Transverse colon (tissue), 4 donors: ENCODE results near the gene DES. TPM values are rescaled to one million over a fixed set of nuclear protein-coding genes. Genes with fewer than 3 reads are reported as not detected.

Experiments
- DNase-seq: peaks from one replicate; pipeline ENCODE4 v3.0.0-alpha.2; 2019
- H3K27ac ChIP-seq, 4 donors: fragments of 200-600 bp; sonication (generic); 2 replicates each; pipeline ENCODE4 v1.5.1; 2016 to 2018; ENCODE audit warnings: inconsistent platforms in 4 of 4
- H3K27me3 ChIP-seq: fragments of 200-600 bp; sonication (generic); 2 replicates; pipeline ENCODE4 v1.5.1; 2017; ENCODE audit warnings: inconsistent platforms
- H3K36me3 ChIP-seq, 4 donors: fragments of 200-600 bp; sonication (generic); 2 replicates each; pipeline ENCODE4 v1.5.1; 2017 to 2019; ENCODE audit warnings: inconsistent platforms in 4 of 4
- H3K4me1 ChIP-seq, 4 donors: fragments of 200-600 bp; sonication (generic); 2 replicates each; pipeline ENCODE4 v1.5.1; 2017 to 2020; ENCODE audit warnings: inconsistent platforms in 4 of 4
- H3K4me3 ChIP-seq, 4 donors: fragments of 200-600 bp; sonication (generic); 1 replicate in 1 of 4; 2 replicates in 3 of 4; pipeline versions ENCODE4 v1.5.1 to v1.6.1; 2017 to 2019; ENCODE audit warnings: inconsistent platforms in 4 of 4
- H3K9me3 ChIP-seq, 2 donors: fragments of 200-600 bp; sonication (generic); 2 replicates each; pipeline ENCODE4 v1.5.1; 2017 to 2019; ENCODE audit warnings: inconsistent platforms in 2 of 2
- EP300 ChIP-seq: sonication (generic); formaldehyde crosslinking; IDR thresholded peaks from one replicate; pipeline ENCODE4 v1.6.1; 2017; ENCODE audit warnings: antibody characterized with exemption, low read depth
- POLR2A ChIP-seq: fragments of 450-650 bp; IDR thresholded peaks from one replicate; pipeline ENCODE4 v1.6.1; 2016; ENCODE audit warnings: antibody characterized with exemption, mild to moderate bottlenecking, moderate library complexity
- POLR2AphosphoS5 ChIP-seq, 3 donors: sonication (generic); formaldehyde crosslinking; IDR thresholded peaks; one replicate each; pipeline ENCODE4 v1.6.1; 2016; ENCODE audit warnings: antibody characterized with exemption in 3 of 3
- whole genome bisulfite sequencing, 2 donors: methylation state at CpG; one replicate each; pipeline ENCODE4 v1.1.5; 2018; ENCODE audit warnings: low coverage in 1 of 2; 5-methylcytosine and 5-hydroxymethylcytosine counted together
- in situ Hi-C, 4 donors: fragments of 200-750 bp; cut with MboI; loops; one replicate each; pipeline versions ENCODE4 v1.15.0 to v1.15.1; 2017; ENCODE audit warnings: low sequenced_read_pairs in 3 of 4, low pct_ligation_motif_present in 1 of 4, low pct_unique_long_range_greater_than_20kb in 1 of 4
- intact Hi-C: fragments of 100-400 bp; cut with DNase I; formaldehyde crosslinking; loops from one replicate; pipeline ENCODE4 v1.15.1; 2023; ENCODE audit warnings: low total_unique reads
- total RNA-seq, 4 donors: library from RNA; depleted of rRNA; stranded (reverse); fragments of >200 nt; gene quantifications; one replicate each; pipeline ENCODE4 v1.1.0, GENCODE V29; 2016
- TF ChIP-seq, protein P1 (sequence below), 5 experiments: fragments of 200-600 bp in 3 of 5; fragments of 450-650 bp in 2 of 5; sonication (generic) in 3 of 5; IDR thresholded peaks; 1 replicate in 2 of 5; 2 replicates in 3 of 5; pipeline ENCODE4 v1.5.1; 2016 to 2017; ENCODE audit warnings: antibody characterized with exemption in 5 of 5, inconsistent platforms in 3 of 5, mild to moderate bottlenecking in 2 of 5, moderate library complexity in 1 of 5

The DES gene
- total RNA-seq, 4 donors from 2014 or later, result 1,000 to 12,373 (median 1,519) TPM

- Histone ChIP-seq H3K9me3 (no peaks in the 10 kb centered on the region), H3K27ac (peak overlapping the region; percentile 59 to 96 (median 89)), H3K4me1 (peaks cover 6 to 9% (median 7%) of the 10 kb centered on the region in 4 donors), H3K4me3 (peak overlapping the region in 3 of 4 donors; percentile 9 to 46 (median 23)), H3K27me3 (peaks cover 14% of the 10 kb centered on the region), H3K36me3 (no peaks in the 10 kb centered on the region)
- TF ChIP-seq EP300, result no peak
- TF ChIP-seq POLR2AphosphoS5 (IDR thresholded peaks at IDR 0.05), result peak in 1 of 3 donors; percentile 19
- WGBS, 2 donors, result 67 to 78% methylated on average over 1 to 8 of the region's 8 CpGs
- DNase-seq, result no peak
- intact Hi-C loops, result no loop called here
- in situ Hi-C loops, result no loop called here
Measured at GRCh38 chr2:219422952-219423534, 4.9 kb downstream of the DES start.

DNA sequence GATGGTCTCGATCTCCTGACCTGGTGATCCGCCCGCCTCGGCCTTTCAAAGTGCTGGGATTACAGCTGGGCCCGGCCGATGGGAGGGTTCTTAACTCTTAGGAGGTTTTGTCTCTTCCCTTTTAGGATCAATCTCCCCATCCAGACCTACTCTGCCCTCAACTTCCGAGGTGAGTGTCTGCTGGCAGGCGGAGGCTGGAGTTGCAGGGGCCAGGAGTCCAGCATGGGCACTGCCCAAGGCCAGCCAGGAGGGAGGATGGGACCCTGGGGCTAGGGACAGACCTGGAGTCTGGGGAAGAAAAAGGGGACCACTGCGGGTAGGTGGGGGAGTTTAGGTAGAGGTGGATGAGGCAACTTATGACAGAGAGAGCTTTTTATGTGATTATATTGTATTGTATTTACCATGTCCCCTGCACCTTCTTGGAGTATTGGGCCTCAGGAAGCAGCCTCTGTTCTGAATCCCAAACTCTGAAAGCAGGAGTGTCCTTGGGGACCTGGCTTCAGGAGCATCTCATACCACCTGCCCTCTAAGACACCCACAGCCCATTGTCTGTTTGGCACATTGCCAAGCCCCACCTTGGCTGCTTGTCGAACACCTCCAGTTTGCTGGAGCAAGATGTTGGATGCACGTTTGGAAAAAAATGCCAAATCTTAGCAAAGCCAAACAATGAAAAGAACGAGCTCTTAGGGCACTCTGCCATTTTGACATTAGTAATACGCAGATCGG is 5.6 kb downstream of the DES start:
- Histone ChIP-seq H3K27ac (peak overlapping the region; percentile 59 to 96 (median 89)), H3K4me3 (peak overlapping the region in 3 of 4 donors; percentile 9 to 46 (median 23))
- no peak for DNase-seq

GRCh38 chr2:219425238-219426067 is 7.3 kb downstream of the DES start:
- no peaks in the 10 kb centered on the region for H3K27me3 ChIP-seq
- no peaks in the 10 kb centered on the region for H3K36me3 ChIP-seq
- TF ChIP-seq EP300 (no peak), POLR2AphosphoS5 (IDR thresholded peaks at IDR 0.05) (peak in 2 of 3 donors; percentile 18 to 23)
- intact Hi-C loops, result no loop called here
- H3K27ac ChIP-seq, result peak overlapping the region in 3 of 4 donors; percentile 89 to 96 (median 89)
- H3K9me3 ChIP-seq, result no peaks in the 10 kb centered on the region
- peaks cover 0 to under 1% (median 0%) of the 10 kb centered on the region in 4 donors for H3K4me1 ChIP-seq
- H3K4me3 ChIP-seq, result no peak overlapping the region
- WGBS, 2 donors, result 66% methylated on average over 8 of the region's 8 CpGs; no CpG with 5 or more reads in 1 of the 2 donors
- in situ Hi-C loops, result no loop called here
- DNase-seq, result no peak

More for the DNA sequence above, 5.6 kb downstream of the DES start:
- H3K4me1 ChIP-seq, result peaks cover 0 to 1% (median under 1%) of the 10 kb centered on the region in 4 donors
- intact Hi-C loops (no loop called here), in situ Hi-C loops (no loop called here)
- H3K36me3 ChIP-seq, result no peaks in the 10 kb centered on the region
- H3K27me3 ChIP-seq, result peaks cover 6% of the 10 kb centered on the region
- H3K9me3 ChIP-seq, result no peaks in the 10 kb centered on the region
- TF ChIP-seq POLR2AphosphoS5 (IDR thresholded peaks at IDR 0.05), result peak in 2 of 3 donors; percentile 4 to 62
- TF ChIP-seq, protein P1, sequence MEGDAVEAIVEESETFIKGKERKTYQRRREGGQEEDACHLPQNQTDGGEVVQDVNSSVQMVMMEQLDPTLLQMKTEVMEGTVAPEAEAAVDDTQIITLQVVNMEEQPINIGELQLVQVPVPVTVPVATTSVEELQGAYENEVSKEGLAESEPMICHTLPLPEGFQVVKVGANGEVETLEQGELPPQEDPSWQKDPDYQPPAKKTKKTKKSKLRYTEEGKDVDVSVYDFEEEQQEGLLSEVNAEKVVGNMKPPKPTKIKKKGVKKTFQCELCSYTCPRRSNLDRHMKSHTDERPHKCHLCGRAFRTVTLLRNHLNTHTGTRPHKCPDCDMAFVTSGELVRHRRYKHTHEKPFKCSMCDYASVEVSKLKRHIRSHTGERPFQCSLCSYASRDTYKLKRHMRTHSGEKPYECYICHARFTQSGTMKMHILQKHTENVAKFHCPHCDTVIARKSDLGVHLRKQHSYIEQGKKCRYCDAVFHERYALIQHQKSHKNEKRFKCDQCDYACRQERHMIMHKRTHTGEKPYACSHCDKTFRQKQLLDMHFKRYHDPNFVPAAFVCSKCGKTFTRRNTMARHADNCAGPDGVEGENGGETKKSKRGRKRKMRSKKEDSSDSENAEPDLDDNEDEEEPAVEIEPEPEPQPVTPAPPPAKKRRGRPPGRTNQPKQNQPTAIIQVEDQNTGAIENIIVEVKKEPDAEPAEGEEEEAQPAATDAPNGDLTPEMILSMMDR (IDR thresholded peaks at IDR 0.05), result no peak
- 70% methylated on average over 14 of the region's 14 CpGs; no CpG with 5 or more reads in 1 of the 2 donors for WGBS, 2 donors

DNA sequence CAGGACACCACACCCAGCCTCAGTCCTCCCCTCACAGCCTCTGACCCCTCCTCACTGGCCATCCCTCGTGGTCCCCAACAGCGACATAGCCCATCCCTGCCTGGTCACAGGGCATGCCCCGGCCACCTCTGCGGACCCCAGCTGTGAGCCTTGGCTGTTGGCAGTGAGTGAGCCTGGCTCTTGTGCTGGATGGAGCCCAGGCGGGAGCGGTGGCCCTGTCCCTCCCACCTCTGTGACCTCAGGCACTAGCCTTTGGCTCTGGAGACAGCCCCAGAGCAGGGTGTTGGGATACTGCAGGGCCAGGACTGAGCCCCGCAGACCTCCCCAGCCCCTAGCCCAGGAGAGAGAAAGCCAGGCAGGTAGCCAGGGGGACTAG is 7.9 kb downstream of the DES start:
- no peaks in the 10 kb centered on the region for H3K9me3 ChIP-seq
- no peak overlapping the region for H3K4me3 ChIP-seq
- peaks cover 0 to 2% (median 0%) of the 10 kb centered on the region in 4 donors for H3K4me1 ChIP-seq
- no peaks in the 10 kb centered on the region for H3K36me3 ChIP-seq
- H3K27ac ChIP-seq, result peak overlapping the region in 3 of 4 donors; percentile 89 to 96 (median 89)
- TF ChIP-seq POLR2A (no peak), POLR2AphosphoS5 (IDR thresholded peaks at IDR 0.05) (peak; percentile 14 to 73 (median 47))
- 71% methylated on average over 7 of the region's 7 CpGs; no CpG with 5 or more reads in 1 of the 2 donors for WGBS, 2 donors
- in situ Hi-C loops, result no loop called here
- DNase-seq, result no peak
- no peaks in the 10 kb centered on the region for H3K27me3 ChIP-seq
- intact Hi-C loops, result no loop called here

- no peaks in the 10 kb centered on the region for H3K36me3 ChIP-seq
- H3K4me1 ChIP-seq, result peaks cover 0 to 2% (median 0%) of the 10 kb centered on the region in 4 donors
- H3K4me3 ChIP-seq, result no peak overlapping the region
- peak; percentile 7 for DNase-seq
- no peaks in the 10 kb centered on the region for H3K9me3 ChIP-seq
- no peaks in the 10 kb centered on the region for H3K27me3 ChIP-seq
- TF ChIP-seq EP300, result no peak
- TF ChIP-seq POLR2A, result no peak
- TF ChIP-seq, protein P1 (IDR thresholded peaks at IDR 0.05), result no peak
- TF ChIP-seq POLR2AphosphoS5 (IDR thresholded peaks at IDR 0.05), result peak in 1 of 3 donors; percentile 28
- in situ Hi-C loops, result no loop called here
- H3K27ac ChIP-seq, result peak overlapping the region in 3 of 4 donors; percentile 89 to 96 (median 89)
- intact Hi-C loops, result no loop called here
- WGBS, 2 donors, result 60 to 69% methylated on average over 1 to 7 of the region's 7 CpGs
Measured at GRCh38 chr2:219426534-219427136, 8.5 kb downstream of the DES start.
